ENCODE measurements around the gene UQCC2. TPM values are rescaled to one million over a fixed set of nuclear protein-coding genes. Genes with fewer than 3 reads are reported as not detected.

UQCC2 gene
- total RNA-seq: 10 to 100 TPM; 22.8 to 24.8 TPM
- polyA plus RNA-seq: 10 to 100 TPM; 44.4 to 57.9 TPM

DNA sequence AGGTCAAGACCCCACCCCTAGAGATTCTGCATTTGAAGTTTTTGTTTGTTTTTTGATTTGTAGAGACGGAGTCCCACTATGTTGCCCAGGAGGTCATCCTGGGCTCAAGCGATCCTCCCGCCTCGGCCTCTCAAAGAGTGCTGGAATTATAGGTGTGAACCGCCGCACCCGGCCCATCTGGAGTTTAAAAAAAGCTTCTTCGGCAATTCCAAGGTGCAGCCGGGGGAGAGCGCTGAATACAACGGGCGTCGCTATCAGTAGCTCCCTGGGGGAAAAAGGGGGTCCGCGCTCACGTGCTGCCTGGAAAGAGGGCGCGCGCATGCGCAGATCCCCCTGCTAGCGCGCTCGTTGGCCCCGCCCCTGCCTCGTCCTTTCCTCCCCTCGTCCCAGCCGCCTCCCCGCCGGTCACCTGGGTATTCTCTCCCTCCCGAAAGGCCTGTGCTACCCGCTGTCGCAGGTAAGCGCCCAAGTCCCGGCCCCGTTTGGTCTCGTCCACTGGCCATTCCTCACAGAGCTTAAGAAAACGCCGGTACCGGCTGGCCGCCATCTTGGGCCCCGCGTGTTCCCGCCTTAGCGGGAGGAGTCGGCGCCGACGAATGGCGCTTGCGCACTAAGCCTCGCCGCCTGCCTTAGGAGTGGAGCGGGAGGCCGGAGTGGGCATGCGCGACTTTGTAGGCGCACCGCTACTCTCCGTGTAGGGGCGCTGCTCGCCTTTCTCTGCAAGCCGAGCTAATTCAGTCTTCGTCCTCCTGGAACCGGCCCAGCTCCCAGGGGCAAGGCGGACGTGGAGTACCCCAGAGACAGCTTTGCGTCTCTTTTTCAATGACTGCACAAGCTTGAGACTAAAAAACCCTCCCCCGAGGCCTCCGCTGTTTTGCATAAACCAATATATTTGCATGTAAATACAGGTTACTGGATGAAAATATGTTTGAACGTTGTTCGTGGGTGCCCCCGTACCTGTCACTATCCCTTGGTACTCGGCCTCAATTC lies at the start of gene UQCC2:
UQCC2 (minus strand) TSS at position 561 of the 990 bp plus-strand sequence; CDS start at position 547, 14 bp downstream.
- peak within 1 kb of the TSS; percentile 84 for H3K27ac ChIP-seq (ENCODE audit: low read depth, low read length)
- Mint-ChIP-seq H3K27me3 (no peaks in the 10 kb centered on the region), H3K9me3 (no peaks in the 10 kb centered on the region), H3K27ac (peak within 1 kb of the TSS; percentile 93 to 99 (median 98)), H3K4me3 (peak within 1 kb of the TSS; percentile 96 to 99 (median 98)), H3K36me3 (peaks cover 4 to 22% of the 10 kb centered on the region in 2 donors), H3K4me1 (peaks cover 20 to 32% (median 27%) of the 10 kb centered on the region in 4 donors)
- H3K9me3 ChIP-seq (ENCODE audit: control insufficient read depth in 1 of 2, low read length in 2 of 2): no peaks in the 10 kb centered on the region
- H3K27me3 ChIP-seq (ENCODE audit: insufficient read depth, low read length): no peaks in the 10 kb centered on the region
- peaks cover 22% of the 10 kb centered on the region for H3K4me1 ChIP-seq (ENCODE audit: insufficient read depth, low read length)
- intact Hi-C loops (cut with micrococcal nuclease): loop anchor here (1.0 to 10.0 kb wide), 8 partner anchors 15 to 526 kb away; partner anchors contain the start of genes CUTA, HMGA1, ITPR3 and LEMD2
- peak within 1 kb of the TSS; percentile 58 to 89 for H3K4me3 ChIP-seq (ENCODE audit: low read length in 2 of 2)
- CTCF ChIA-PET (ENCODE audit: partially characterized antibody): interaction anchor here (0.5 to 2.6 kb wide), 36 partner anchors 9 to 962 kb away, joined by 3 to 21 read pairs (median 4); partner anchors contain the start of gene BAK1
- POLR2A ChIA-PET (ENCODE audit: partially characterized antibody): interaction anchor here (0.6 to 2.1 kb wide), 21 partner anchors 9 to 512 kb away, joined by 3 to 26 read pairs (median 4); partner anchors contain the start of genes BAK1 and ITPR3
- H3K36me3 ChIP-seq (ENCODE audit: insufficient read depth, low read length): peaks cover 11% of the 10 kb centered on the region
- DNase-seq: peak; percentile 96 to 97 (median 96)

DNA sequence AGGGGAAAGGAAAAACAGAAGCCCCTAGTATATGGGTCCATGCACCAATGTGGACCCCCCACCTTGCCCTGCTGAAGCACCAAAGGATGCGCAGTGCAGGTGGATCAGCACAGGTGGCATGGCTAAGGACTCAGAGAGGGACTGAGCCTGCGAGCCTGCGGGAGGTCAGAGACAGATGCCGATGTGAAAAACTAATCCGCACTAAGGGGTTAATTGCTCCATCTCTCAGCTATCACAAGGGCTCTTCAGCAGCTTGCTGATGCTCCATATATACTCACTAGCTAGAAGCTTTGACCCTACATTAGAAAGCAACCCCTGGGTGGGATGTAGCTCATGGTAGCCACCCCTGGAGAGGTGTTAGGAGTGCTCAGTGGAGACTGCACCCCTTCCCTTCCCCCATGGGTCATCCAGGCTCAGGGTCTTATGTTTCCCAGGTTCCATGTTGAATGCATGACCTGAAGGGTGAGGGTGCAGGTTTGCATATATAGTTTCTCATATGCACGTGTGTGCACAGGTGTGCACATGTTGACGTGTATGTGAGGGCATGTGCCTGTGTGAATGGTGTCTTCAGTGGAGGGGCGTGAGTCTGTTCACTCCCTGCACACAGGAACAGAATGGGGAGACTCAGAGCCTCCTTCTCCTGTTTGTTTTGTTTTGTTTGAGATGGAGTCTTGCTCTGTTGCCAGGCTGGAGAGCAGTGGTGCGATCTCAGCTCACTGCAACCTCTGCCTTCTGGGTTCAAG lies 48.6 kb upstream of the UQCC2 start:
- H3K4me3 Mint-ChIP-seq: no peak overlapping the region

DNA sequence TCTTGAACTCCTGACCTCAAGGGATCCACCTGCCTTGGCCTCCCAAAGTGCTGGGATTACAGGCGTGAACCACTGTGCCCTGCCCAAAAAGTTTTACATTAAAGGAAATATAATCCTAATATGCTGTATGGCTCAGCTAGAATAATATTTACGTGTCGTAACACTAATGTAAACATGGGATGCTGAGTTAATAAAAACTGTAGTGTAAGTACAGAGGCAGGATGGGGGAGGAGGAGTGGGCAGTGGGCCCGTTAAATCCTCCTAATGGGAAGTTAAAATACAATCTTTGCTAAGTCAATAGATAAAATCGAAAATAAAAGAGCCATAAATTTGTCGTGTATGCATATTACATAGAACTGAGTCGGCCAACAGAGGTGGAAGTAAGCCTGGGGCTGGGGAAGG lies 47.3 kb upstream of the UQCC2 start:
- H3K4me3 Mint-ChIP-seq: no peak overlapping the region
- no peak overlapping the region for H3K4me3 ChIP-seq (ENCODE audit: low read length in 2 of 2)
- POLR2A ChIA-PET (ENCODE audit: partially characterized antibody): interaction anchor here (1.3 kb wide), 1 partner anchor 54 kb away, joined by 3 read pairs; no protein-coding TSS in a partner anchor
- H3K36me3 Mint-ChIP-seq: no peaks in the 10 kb centered on the region
- DNase-seq: no peak
- H3K27me3 ChIP-seq (ENCODE audit: insufficient read depth, low read length): no peaks in the 10 kb centered on the region
- H3K9me3 Mint-ChIP-seq: no peaks in the 10 kb centered on the region
- no peaks in the 10 kb centered on the region for H3K9me3 ChIP-seq (ENCODE audit: control insufficient read depth in 1 of 2, low read length in 2 of 2)
- H3K36me3 ChIP-seq (ENCODE audit: insufficient read depth, low read length): no peaks in the 10 kb centered on the region
- CTCF ChIA-PET (ENCODE audit: partially characterized antibody): interaction anchor here (1.8 kb wide), 1 partner anchor 11 kb away, joined by 4 read pairs; no protein-coding TSS in a partner anchor
- peak overlapping the region in 1 of 7 donors; percentile 9 for H3K27ac Mint-ChIP-seq
- intact Hi-C loops (cut with micrococcal nuclease): no loop called here
- no peaks in the 10 kb centered on the region for H3K4me1 ChIP-seq (ENCODE audit: insufficient read depth, low read length)
- no peak overlapping the region for H3K27ac ChIP-seq (ENCODE audit: low read depth, low read length)
- H3K27me3 Mint-ChIP-seq: peaks cover 1 to 3% of the 10 kb centered on the region in 2 donors
- peaks cover 0 to 1% (median under 1%) of the 10 kb centered on the region in 4 donors for H3K4me1 Mint-ChIP-seq

More for the DNA sequence above, 48.6 kb upstream of the UQCC2 start:
- intact Hi-C loops (cut with micrococcal nuclease): no loop called here
- ChIA-PET CTCF (ENCODE audit: partially characterized antibody) (interaction anchor here (0.6 to 3.8 kb wide), 3 partner anchors 12 to 404 kb away, joined by 4 to 20 read pairs (median 14); partner anchors contain the start of gene UQCC2), POLR2A (ENCODE audit: partially characterized antibody) (no interaction called here)
- Mint-ChIP-seq H3K27ac (peak overlapping the region in 1 of 7 donors; percentile 51), H3K36me3 (no peaks in the 10 kb centered on the region), H3K4me1 (peaks cover 0 to 1% (median under 1%) of the 10 kb centered on the region in 4 donors), H3K9me3 (no peaks in the 10 kb centered on the region), H3K27me3 (peaks cover 3% of the 10 kb centered on the region in 2 donors)
- Histone ChIP-seq H3K9me3 (ENCODE audit: control insufficient read depth in 1 of 2, low read length in 2 of 2) (no peaks in the 10 kb centered on the region), H3K4me1 (ENCODE audit: insufficient read depth, low read length) (no peaks in the 10 kb centered on the region), H3K36me3 (ENCODE audit: insufficient read depth, low read length) (no peaks in the 10 kb centered on the region), H3K27me3 (ENCODE audit: insufficient read depth, low read length) (no peaks in the 10 kb centered on the region), H3K27ac (ENCODE audit: low read depth, low read length) (no peak overlapping the region), H3K4me3 (ENCODE audit: low read length in 2 of 2) (no peak overlapping the region)
- no peak for DNase-seq

DNA sequence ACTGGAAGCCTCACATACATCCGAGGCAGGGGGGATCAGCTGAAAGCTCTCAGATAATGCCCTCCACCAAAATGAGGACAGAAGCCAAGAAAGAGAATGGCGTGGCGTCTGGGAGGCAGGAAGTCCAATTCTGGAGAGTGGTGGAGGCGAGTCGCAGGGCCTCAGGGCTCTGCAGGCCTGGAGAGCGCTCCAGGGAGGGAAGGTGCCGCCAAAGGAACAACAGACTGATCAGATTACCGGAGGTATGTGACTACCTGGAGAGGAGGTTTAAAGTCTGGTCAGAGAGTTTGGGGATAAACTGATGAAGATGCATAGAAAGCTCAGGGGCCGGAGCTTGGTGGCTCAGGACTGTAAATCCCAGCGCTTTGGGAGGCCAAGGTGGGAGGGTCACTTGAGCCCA lies 46.4 kb upstream of the UQCC2 start:
- H3K27me3 ChIP-seq (ENCODE audit: insufficient read depth, low read length): no peaks in the 10 kb centered on the region
- H3K9me3 ChIP-seq (ENCODE audit: control insufficient read depth in 1 of 2, low read length in 2 of 2): no peaks in the 10 kb centered on the region
- ChIA-PET POLR2A (ENCODE audit: partially characterized antibody) (interaction anchor here (1.3 kb wide), 1 partner anchor 53 kb away, joined by 3 read pairs; no protein-coding TSS in a partner anchor), CTCF (ENCODE audit: partially characterized antibody) (interaction anchor here (0.8 to 1.8 kb wide), 2 partner anchors 10 to 12 kb away, joined by 3 to 4 read pairs; no protein-coding TSS in a partner anchor)
- Mint-ChIP-seq H3K27ac (no peak overlapping the region), H3K9me3 (no peaks in the 10 kb centered on the region), H3K27me3 (peaks cover 1 to 3% of the 10 kb centered on the region in 2 donors), H3K4me3 (no peak overlapping the region), H3K36me3 (no peaks in the 10 kb centered on the region), H3K4me1 (peaks cover 0 to 1% (median under 1%) of the 10 kb centered on the region in 4 donors)
- no peak for DNase-seq
- H3K4me1 ChIP-seq (ENCODE audit: insufficient read depth, low read length): no peaks in the 10 kb centered on the region
- H3K27ac ChIP-seq (ENCODE audit: low read depth, low read length): no peak overlapping the region
- H3K4me3 ChIP-seq (ENCODE audit: low read length in 2 of 2): no peak overlapping the region
- H3K36me3 ChIP-seq (ENCODE audit: insufficient read depth, low read length): no peaks in the 10 kb centered on the region
- intact Hi-C loops (cut with micrococcal nuclease): no loop called here

DNA sequence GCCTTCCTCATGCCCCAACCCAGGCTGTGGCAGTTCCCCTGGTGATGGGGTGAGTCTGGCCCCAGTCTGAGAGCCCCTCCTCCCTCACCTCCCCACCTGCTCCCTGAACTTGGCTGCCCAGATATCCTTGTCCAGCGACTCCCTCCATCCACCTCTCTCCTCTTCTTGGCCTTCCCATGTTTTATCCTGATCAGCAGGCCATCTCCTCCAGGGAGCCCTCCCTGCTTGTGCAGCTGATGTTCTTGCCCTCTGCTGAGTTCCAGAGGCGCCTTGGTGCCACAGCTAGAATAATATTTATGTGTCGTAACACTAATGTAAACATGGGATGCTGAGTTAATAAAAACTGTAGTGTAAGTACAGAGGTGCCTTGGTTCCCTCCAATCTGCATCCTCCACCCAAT lies 45.6 kb upstream of the UQCC2 start:
- Histone ChIP-seq H3K27me3 (ENCODE audit: insufficient read depth, low read length) (no peaks in the 10 kb centered on the region), H3K36me3 (ENCODE audit: insufficient read depth, low read length) (no peaks in the 10 kb centered on the region), H3K4me3 (ENCODE audit: low read length in 2 of 2) (no peak overlapping the region), H3K9me3 (ENCODE audit: control insufficient read depth in 1 of 2, low read length in 2 of 2) (no peaks in the 10 kb centered on the region), H3K27ac (ENCODE audit: low read depth, low read length) (no peak overlapping the region), H3K4me1 (ENCODE audit: insufficient read depth, low read length) (no peaks in the 10 kb centered on the region)
- POLR2A ChIA-PET (ENCODE audit: partially characterized antibody): no interaction called here
- H3K36me3 Mint-ChIP-seq: no peaks in the 10 kb centered on the region
- CTCF ChIA-PET (ENCODE audit: partially characterized antibody): interaction anchor here (0.8 kb wide), 1 partner anchor 11 kb away, joined by 3 read pairs; no protein-coding TSS in a partner anchor
- no peaks in the 10 kb centered on the region for H3K9me3 Mint-ChIP-seq
- intact Hi-C loops (cut with micrococcal nuclease): no loop called here
- no peak for DNase-seq
- peaks cover 0 to 1% (median 0%) of the 10 kb centered on the region in 4 donors for H3K4me1 Mint-ChIP-seq
- H3K4me3 Mint-ChIP-seq: no peak overlapping the region
- H3K27ac Mint-ChIP-seq: peak overlapping the region in 1 of 7 donors; percentile 68
- H3K27me3 Mint-ChIP-seq: peaks cover 1 to 3% of the 10 kb centered on the region in 2 donors

DNA sequence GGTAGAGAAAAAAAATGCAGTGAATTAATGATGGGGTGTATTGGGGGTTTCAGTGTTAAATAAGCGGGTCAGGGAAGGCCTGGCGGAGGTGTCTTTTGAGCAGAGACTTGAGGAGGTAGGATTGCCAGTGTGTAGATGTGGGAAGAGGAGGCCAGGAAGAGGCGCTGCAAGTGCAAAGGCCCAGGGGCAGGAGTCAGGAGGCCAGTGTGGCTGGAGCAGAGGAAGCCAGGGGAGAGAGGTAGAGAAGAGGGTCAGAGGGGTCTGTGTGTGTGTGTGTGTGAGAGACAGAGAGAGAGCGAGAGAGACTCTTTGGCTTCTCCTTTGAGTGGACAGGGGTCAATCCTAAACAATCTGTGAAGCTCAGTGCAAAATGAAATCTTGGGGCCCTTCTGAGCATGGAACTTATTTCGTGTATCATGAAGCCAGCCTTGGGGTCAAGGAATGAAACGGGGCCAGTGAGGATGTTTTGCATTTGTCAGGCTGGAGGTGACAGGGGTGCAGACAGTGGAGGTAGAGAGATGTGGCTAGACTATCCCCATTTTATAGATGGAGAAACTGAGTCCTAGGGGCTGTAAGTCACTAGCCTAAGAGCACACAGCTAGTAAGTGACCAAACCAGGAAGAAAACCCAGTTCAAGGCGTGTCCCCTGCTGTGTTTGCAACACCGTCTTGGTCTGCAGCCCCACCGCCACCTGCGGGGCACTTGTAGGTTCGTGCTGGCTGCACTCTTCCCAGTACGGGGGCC lies 44.9 kb upstream of the UQCC2 start:
- Histone ChIP-seq H3K9me3 (ENCODE audit: control insufficient read depth in 1 of 2, low read length in 2 of 2) (no peaks in the 10 kb centered on the region), H3K4me3 (ENCODE audit: low read length in 2 of 2) (no peak overlapping the region), H3K36me3 (ENCODE audit: insufficient read depth, low read length) (no peaks in the 10 kb centered on the region), H3K27me3 (ENCODE audit: insufficient read depth, low read length) (no peaks in the 10 kb centered on the region), H3K27ac (ENCODE audit: low read depth, low read length) (no peak overlapping the region), H3K4me1 (ENCODE audit: insufficient read depth, low read length) (no peaks in the 10 kb centered on the region)
- Mint-ChIP-seq H3K36me3 (no peaks in the 10 kb centered on the region), H3K4me3 (no peak overlapping the region), H3K27me3 (peaks cover 1 to 3% of the 10 kb centered on the region in 2 donors), H3K4me1 (peaks cover 0 to 1% (median 0%) of the 10 kb centered on the region in 4 donors), H3K27ac (peak overlapping the region in 1 of 7 donors; percentile 8), H3K9me3 (no peaks in the 10 kb centered on the region)
- DNase-seq: no peak
- ChIA-PET CTCF (ENCODE audit: partially characterized antibody) (no interaction called here), POLR2A (ENCODE audit: partially characterized antibody) (no interaction called here)
- intact Hi-C loops (cut with micrococcal nuclease): no loop called here

All from CD4-positive, alpha-beta memory T cell (primary cell).